ENCODE measurements around the gene MTFP1.
"Not testable (repeated sequence)": the region's sequence is repeated elsewhere in the genome, so short reads cannot be mapped to it uniquely, and the experiment has no call there.

Gene MTFP1

DNA sequence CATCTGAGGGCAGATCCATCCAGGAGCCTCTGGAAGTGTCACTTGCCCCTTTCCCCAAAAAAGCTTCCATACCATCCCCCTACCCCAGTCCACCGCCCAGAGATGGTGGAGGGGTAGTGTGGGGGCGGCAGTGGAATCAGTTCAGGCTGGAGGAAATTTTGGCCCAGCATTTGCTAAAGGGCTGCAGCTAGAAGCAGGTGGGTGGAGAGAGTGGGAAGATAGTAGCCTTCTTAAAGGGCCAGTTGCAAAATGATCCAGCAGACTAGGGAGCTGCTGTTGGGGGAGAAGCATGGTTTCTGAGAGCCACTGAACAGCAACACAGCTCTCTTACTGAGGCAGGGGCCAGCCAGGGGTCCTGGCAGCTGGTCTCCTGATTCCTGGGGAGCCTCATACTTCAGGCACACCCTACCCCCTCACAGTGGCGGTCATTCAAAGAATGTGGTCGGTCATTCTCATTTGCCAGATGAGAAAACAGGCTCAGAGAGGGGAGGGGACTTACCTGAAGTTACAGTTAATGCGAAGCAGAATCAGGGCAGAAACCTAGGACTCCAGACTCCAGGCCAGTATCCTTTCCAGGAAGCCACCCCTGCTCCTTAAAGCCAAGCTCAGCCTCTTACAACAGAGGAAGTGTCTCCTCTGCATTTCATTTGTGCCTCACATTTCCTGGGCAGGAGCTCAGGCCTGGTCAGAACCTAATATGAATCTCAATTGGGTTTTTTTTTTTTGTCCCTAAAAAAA lies 23.4 kb upstream of the MTFP1 start:
- DNase-seq (ENCODE audit: low spot score), result no peak

DNA sequence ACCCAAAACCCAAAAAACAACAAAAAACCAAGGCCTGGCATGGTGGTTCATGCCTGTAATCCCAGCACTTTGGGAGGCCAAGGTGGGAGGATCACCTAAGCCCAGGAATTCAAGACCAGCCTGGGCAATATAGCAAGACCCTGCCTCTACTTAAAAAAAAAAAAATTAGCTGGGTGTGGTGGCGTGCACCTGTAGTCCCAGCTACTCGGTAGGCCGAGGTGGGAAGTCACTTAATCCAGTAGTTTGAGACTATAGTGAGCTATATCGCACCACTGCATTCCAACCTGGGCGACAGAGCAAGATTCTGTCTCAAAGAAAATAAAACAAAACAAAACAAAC lies 22.8 kb upstream of the MTFP1 start:
- not testable (repeated sequence) for DNase-seq (ENCODE audit: low spot score)

DNA sequence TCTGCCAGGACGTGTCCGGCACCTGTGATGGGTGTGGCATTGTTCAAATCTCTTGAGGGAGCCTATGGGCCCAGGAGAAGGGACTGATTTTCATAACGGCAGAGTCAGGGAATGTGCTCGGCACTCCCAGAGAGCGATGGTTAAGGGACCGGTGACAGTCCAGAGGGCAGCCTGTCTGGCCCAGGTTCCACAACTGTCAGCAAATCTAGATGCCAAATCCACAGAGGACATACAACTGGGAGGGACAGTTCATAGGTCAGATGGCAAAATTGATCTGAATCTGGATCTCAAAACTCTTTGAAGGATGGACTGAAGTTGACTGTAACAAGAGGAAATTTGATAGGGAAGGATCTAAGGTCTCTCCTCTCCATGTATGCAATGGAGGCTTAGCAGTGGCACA lies 21.3 kb upstream of the MTFP1 start:
- DNase-seq (ENCODE audit: low spot score), result no peak

- DNase-seq (ENCODE audit: low spot score), result no peak
Observed at GRCh38 chr22:30405731-30406130, 19.8 kb upstream of the MTFP1 start.

GRCh38 chr22:30406400-30406799 lies 19.2 kb upstream of the MTFP1 start:
- no peak for DNase-seq (ENCODE audit: low spot score)

GRCh38 chr22:30408388-30409102 lies 17.0 kb upstream of the MTFP1 start:
- peak; percentile 32 for DNase-seq (ENCODE audit: low spot score)

GRCh38 chr22:30411780-30412179 lies 13.8 kb upstream of the MTFP1 start:
- no peak for DNase-seq (ENCODE audit: low spot score)

- DNase-seq (ENCODE audit: low spot score), result no peak
Observed at GRCh38 chr22:30413001-30413400, 12.6 kb upstream of the MTFP1 start.

GRCh38 chr22:30413745-30414524 lies 11.6 kb upstream of the MTFP1 start:
- no peak for DNase-seq (ENCODE audit: low spot score)

DNA sequence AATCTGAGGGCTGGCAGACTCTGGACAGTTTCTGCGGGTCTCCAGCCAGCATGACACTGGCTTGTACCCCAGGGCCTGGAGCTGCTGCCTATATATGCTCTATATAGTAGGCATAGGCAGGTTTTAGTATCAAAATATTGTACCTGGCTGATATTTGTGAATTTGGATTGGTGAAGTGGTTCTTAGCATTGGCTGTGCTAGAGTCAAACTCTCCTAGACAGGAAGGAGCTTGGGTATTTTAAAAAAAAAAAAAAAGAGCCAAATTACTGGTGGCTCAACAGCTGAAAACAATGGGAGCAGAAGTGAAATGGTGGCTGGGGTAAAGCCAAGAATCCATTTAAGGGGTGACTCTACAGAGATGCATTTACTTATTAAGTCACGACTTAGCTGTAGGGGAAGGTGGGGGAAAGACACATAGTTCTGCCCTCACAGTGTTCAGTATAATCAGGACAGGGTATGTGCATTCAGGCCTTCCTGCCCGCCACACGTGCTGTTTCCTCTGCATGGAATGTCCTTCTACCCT lies 11.0 kb upstream of the MTFP1 start:
- DNase-seq (ENCODE audit: low spot score), result no peak

GRCh38 chr22:30416403-30416802 lies 9.2 kb upstream of the MTFP1 start:
- no peak for DNase-seq (ENCODE audit: low spot score)

DNA sequence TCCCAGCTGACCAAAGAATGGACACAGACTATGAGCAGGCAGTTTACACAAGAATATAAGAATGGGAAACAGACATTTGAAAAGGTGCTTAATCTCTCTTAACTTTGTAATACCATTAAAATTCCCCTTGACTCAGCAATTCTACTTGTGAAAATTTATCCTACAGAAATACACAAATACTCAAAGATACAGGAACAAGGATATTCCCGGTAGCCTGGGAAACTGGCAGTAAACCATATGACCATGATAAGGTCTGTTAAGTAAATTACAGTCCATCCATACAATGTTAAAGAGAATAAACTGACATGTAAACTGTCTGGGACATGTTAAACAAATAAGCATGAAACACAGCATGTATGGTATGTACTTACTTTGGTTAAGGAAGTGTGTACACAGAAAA lies 8.7 kb upstream of the MTFP1 start:
- no peak for DNase-seq (ENCODE audit: low spot score)

DNA sequence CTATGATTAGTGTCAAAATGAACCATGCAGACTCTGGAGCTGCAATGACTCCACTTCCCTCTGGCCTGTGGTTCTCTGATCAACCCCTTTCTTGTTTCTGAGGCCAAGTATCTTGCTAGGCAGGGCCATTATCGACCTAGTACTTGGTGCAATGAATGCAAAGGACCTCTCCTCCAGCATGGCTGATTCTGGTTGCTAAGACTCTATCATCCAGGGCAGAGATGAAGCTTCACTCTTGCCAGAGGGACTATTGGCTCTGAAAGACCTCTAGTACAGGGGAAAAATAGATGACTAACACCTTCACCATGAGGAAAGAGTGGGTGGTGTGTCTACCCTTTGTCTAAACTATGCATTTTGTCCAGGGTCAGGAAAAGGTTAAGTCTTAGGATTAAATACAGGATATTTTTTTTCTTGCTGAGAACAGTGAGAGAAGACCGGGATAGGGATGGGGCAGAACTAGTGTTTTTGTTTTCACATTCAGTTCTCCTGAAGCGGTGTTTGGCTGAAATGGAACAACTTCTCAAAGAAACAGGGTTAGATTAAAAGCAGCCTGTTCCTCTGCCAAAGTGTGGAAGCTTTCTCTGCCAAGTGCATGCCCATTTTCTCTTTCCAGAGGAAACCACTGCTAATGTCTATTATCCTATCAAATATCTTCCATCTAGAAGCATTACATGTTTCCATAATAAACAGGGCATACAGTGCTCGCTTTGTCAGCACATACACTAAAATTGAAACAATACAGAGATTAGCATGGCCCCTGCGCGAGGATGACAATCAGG lies 5.0 kb upstream of the MTFP1 start:
- peak; percentile 65 for DNase-seq (ENCODE audit: low spot score)

- no peak for DNase-seq (ENCODE audit: low spot score)
Observed at GRCh38 chr22:30421695-30422480, 3.7 kb upstream of the MTFP1 start.

DNA sequence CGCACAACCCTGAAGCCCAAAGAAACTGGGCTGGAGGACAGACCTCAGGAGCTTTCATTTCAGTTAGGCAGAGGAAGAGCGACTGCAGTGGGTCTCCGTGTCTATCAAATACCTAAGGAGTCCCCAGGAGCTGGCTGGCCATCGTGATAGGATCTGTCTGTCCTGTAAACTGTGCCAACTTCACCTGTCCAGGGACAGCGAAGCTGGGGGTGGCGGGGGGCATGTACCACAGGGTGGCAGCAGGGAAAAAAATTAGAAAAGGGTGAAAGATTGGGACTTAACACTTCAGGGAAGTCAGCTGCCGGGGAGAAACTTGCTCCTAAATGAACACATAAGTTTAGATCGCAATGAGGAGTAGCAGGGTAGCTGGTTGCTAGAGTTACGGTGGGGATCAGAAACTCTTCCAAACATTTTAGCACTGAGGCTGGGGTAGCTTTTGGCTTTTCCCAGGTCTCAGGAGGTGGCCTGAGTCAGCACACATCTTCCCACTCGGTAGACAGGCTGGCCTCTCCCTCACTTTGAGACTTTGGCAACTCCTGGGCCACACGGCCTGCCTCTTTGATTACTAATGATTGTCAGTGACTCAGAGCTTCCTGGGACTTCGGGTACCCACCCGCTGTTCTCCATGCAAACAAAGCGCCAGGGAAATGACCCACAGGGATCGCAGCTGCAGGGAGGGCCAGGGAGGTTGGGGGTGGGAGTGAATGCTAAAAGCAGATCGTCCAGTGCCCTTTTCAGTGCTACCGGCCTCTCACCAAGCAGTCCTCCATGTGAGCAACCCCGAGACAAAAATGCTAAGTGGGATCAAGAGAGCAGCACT lies 2.9 kb upstream of the MTFP1 start:
- DNase-seq (ENCODE audit: low spot score), result peak; percentile 83

DNA sequence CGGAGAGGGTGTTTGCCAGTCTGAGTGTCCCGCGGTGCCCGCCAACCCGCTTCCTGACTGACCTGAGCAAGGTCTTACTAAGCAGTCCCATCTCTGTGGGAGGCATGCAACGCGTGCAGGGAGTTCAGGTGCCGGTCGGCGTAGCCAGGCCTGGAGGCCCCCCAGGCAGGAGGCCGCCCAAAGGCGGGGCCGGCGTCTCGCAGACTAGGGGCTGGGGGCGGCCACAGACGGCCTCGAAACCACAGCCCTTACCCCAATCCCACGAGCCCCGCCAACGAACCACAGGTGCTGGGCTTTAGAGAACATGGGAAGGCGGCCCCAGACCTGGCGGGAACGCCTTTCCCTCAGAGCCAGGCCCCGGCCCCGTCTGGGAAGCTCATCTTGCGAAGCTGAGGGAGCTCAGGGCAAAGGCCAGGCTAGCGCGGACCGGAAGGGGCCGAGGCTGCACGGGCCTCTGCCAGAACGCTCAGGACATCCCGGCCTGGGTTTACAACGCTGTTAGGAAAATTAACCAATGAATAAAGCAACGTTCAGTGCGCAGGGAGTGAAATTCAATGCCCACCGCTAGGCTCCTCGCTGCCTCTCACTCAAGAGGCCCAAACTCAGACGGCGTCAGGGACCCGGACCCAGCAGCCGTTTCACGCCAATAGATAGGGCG lies 2.1 kb upstream of the MTFP1 start:
- DNase-seq (ENCODE audit: low spot score), result no peak

- peak; percentile 98 for DNase-seq (ENCODE audit: low spot score)
Observed at GRCh38 chr22:30423959-30424533, 1.5 kb upstream of the MTFP1 start.

DNA sequence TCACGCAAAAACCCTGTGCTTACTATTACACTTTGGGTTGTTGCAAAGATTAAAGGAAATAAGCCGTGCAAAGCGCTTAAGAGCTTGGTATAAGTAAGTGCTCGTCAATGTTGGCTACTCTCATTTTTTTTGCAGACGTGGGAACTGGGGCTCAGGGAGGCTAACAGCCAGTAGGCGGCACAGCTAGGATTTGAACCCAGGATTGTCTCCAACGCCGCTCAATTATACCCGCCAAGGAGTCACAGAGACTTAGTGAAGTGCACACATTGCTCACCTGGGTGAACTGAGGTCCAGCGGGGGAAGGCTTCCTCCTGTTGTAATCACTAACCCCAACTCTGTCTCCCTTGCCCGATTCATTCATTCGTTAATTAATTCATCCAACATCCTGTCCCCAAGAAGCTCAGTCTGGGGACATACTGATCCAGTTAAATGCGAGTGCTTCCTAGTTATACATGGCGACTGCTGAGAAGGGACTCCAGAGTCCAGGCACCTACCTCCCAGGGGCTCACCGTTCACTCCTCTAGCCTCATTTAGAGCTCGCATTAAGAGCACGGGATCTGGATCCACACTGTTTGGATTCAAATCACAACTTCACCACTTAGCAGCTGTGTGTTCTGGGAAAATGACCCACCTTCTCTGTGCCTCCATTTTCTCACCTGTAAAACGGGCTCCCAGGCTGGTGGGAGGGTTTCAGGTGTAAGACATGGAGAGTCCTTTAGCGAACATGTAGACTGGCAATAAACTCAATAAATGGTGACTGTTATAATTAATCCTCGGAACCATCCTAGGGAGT lies 838 bp upstream of the MTFP1 start:
- DNase-seq (ENCODE audit: low spot score), result no peak

GRCh38 chr22:30425327-30425615 lies 297 bp upstream of the MTFP1 start:
- no peak for DNase-seq (ENCODE audit: low spot score)

All from AG08396 (cell line).